Ovary (tissue), 3 donors: ENCODE measurements around the gene MYRF.

Experiments
- EP300 ChIP-seq: sonication (generic); formaldehyde crosslinking; IDR thresholded peaks from one replicate; pipeline ENCODE4 v1.6.1; 2017; ENCODE audit warnings: antibody characterized with exemption
- POLR2A ChIP-seq: fragments of 450-650 bp; IDR thresholded peaks from one replicate; pipeline ENCODE4 v1.6.1; 2017; ENCODE audit warnings: antibody characterized with exemption, mild to moderate bottlenecking, moderate library complexity
- TF ChIP-seq, protein P1 (sequence below), 3 donors: fragments of 450-650 bp in 2 of 3; fragments of 200-600 bp in 1 of 3; IDR thresholded peaks; one replicate each; pipeline versions ENCODE4 v1.5.1 to v1.8.0; 2016 to 2022; ENCODE audit warnings: antibody characterized with exemption in 3 of 3, mild to moderate bottlenecking in 1 of 3
- donor health status: DM: no; HTN: no; CAD: no.

DNA sequence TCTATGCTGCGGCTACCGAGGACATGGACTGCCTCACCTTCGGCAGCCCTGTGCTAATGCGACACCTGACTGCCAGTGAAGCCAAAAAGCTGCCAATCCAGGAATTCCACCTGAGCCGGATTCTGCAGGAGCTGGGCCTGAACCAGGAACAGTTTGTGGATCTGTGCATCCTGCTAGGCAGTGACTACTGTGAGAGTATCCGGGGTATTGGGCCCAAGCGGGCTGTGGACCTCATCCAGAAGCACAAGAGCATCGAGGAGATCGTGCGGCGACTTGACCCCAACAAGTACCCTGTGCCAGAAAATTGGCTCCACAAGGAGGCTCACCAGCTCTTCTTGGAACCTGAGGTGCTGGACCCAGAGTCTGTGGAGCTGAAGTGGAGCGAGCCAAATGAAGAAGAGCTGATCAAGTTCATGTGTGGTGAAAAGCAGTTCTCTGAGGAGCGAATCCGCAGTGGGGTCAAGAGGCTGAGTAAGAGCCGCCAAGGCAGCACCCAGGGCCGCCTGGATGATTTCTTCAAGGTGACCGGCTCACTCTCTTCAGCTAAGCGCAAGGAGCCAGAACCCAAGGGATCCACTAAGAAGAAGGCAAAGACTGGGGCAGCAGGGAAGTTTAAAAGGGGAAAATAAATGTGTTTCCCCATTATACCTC is 43.6 kb downstream of the MYRF start:
- TF ChIP-seq, protein P1, sequence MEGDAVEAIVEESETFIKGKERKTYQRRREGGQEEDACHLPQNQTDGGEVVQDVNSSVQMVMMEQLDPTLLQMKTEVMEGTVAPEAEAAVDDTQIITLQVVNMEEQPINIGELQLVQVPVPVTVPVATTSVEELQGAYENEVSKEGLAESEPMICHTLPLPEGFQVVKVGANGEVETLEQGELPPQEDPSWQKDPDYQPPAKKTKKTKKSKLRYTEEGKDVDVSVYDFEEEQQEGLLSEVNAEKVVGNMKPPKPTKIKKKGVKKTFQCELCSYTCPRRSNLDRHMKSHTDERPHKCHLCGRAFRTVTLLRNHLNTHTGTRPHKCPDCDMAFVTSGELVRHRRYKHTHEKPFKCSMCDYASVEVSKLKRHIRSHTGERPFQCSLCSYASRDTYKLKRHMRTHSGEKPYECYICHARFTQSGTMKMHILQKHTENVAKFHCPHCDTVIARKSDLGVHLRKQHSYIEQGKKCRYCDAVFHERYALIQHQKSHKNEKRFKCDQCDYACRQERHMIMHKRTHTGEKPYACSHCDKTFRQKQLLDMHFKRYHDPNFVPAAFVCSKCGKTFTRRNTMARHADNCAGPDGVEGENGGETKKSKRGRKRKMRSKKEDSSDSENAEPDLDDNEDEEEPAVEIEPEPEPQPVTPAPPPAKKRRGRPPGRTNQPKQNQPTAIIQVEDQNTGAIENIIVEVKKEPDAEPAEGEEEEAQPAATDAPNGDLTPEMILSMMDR (IDR thresholded peaks at IDR 0.05): no peak
- no peak for TF ChIP-seq POLR2A
- no peak for TF ChIP-seq EP300
